Uterine smooth muscle cell (primary cell): ENCODE measurements around the gene TRIM65. TPM values are rescaled to one million over a fixed set of nuclear protein-coding genes. Genes with fewer than 3 reads are reported as not detected.

Source experiments
- total RNA-seq: library from RNA; depleted of rRNA; stranded (reverse); fragments of >200 nt; gene quantifications from 2 replicates; pipeline ENCODE4 v1.2.3, GENCODE V29; 2014

The TRIM65 gene, protein sequence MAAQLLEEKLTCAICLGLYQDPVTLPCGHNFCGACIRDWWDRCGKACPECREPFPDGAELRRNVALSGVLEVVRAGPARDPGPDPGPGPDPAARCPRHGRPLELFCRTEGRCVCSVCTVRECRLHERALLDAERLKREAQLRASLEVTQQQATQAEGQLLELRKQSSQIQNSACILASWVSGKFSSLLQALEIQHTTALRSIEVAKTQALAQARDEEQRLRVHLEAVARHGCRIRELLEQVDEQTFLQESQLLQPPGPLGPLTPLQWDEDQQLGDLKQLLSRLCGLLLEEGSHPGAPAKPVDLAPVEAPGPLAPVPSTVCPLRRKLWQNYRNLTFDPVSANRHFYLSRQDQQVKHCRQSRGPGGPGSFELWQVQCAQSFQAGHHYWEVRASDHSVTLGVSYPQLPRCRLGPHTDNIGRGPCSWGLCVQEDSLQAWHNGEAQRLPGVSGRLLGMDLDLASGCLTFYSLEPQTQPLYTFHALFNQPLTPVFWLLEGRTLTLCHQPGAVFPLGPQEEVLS
- 23.2 and 23.8 TPM in 2 replicates for total RNA-seq

DNA sequence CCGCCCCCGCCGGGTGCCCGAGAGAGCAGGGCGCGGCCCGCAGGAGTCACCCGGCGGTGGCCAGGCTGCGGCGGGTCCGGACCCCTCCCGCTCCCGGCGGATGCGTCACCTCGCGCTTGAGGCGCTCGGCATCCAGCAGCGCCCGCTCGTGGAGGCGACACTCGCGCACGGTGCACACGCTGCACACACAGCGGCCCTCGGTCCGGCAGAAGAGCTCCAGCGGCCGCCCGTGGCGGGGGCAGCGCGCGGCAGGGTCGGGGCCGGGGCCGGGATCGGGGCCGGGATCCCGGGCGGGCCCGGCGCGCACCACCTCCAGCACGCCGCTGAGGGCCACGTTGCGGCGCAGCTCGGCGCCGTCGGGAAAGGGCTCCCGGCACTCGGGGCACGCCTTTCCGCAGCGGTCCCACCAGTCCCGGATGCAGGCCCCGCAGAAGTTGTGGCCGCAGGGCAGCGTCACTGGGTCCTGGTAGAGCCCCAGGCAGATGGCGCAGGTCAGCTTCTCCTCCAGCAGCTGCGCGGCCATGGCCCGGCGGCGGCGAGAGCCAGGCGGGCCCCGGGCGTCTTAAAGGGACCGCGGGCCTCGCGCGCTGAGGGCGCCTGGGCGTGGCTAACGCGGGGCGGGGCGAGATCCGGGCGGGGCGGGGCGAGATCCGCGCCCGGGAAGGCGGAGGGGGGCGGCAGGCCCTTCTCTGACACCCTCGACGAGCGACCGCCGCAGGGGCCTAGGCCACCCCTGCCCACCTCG, at the start of gene TRIM65:
TSS of gene TRIM65 (minus strand) at position 537 of the 745 bp plus-strand sequence. CDS start at position 523, 14 bp downstream.

GRCh38 chr17:75940727-75941441, 44.1 kb upstream of the TRIM65 start, which contains the start of gene FBF1:
FBF1 (minus strand) TSS chr17:75941042; CDS start chr17:75938149, 2,893 bp downstream.

GRCh38 chr17:75904749-75905521, 8.2 kb upstream of the TRIM65 start, which contains the start of gene MRPL38:
MRPL38 (minus strand) TSS chr17:75904884; CDS start chr17:75904875, 9 bp downstream.

DNA sequence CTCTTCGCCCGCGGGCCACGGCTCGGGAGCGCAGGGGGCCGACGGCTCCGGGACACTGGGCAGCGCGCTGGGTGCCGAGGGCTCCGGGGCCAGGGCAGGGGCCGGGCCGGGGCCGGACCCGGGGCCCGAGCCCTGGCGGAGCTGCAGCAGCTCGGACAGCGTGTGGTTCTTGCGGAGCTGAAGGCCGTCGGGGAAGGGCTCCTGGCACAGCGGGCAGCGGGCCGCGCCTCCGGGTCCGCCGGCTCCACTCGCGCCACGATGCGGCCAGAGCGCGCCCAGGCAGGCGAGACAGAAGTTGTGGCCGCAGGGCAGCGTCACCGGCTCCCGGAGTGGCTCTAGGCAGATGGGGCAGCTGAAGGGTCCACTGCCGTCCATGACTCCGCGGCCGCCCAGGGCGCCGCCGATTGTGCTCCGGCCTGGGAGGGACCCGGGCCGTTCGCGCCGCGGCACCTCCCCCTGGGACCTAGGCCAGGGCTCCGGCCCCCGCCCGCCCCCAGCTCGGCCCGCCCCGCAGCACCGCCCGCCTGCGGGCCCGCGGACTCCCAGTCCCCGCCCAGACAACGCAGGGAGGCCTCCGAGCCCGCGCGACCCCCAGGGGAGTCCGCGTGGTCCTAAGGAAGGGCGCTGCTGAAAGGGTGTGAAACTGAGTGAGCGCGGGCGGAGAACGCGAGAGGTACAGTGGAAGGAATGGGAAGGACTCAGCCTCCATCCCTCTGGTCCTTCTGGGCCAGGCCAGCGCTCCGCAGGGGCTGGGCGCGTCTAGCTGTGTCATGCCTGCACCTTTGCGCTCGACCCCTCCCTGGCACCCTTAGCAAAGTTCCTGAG, 18.4 kb downstream of the TRIM65 start, which contains the start of gene TRIM47:
TSS of gene TRIM47 (minus strand) at position 408 of the 825 bp plus-strand sequence. CDS start at position 375, 33 bp downstream.

GRCh38 chr17:75855310-75856061, 41.3 kb downstream of the TRIM65 start, which contains the start of gene WBP2:
WBP2 (minus strand) TSS chr17:75855335; CDS start chr17:75855297, 38 bp downstream.

DNA sequence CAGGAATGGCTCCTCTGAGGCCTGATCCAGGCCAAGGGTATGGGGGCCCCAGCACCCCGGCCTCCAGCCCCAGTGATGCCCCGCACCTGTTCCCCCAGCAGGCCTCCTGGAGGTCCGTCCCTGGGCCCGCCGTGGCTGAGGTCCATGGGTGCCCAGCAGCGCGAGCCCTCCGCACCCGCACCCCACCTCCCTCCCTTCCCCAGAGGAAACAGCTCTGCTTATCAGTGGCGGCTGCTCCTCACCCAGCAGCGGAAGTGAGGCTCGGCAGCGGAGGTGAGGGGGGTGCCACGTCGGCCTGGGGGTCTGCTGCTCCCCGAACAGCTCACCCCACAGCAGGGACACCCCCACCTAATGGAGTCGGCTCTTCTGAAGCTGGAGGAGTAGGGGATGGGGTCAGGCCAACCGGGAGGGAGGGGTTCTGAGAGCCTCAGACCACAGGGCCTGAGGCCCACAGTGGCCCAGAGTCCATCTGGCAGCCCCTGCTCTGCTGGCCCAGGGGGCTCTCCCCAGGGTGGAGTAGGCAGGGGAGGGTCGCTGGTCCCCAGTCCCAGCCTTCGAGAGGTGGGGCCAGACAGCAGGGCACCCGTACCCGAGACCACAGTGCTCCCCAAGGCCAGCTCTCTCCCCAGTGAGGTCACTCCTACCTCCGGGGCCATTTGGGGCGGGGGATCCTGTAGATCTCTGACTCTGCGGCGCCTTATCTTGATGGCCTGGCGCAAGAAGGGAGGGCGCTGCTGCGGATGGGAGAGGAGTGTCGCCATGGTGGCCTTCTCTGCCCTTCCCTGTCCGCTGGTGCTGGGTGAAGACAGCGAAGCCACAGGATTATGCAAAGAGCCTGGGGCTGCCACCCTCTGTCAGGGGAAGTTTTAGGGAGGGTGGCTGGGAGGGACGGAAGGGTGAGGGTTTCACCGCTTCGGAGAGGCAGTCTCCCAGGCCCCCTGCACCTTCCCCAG, 52.9 kb downstream of the TRIM65 start, which contains the start of gene UNC13D:
TSS of gene UNC13D (minus strand) at position 828 of the 953 bp plus-strand sequence. CDS start at position 761, 67 bp downstream.

Other genes starting within 250 kb of the TRIM65 start
- gene RECQL5, start 229.8 kb downstream of the TRIM65 start, total RNA-seq = 19.1 and 23.4 TPM in 2 replicates
- 56.0 and 84.6 TPM in 2 replicates for gene SAP30BP, start 229.6 kb downstream of the TRIM65 start, total RNA-seq
- gene ITGB4, start 175.5 kb downstream of the TRIM65 start, total RNA-seq = under 0.01 and 0.62 TPM in 2 replicates
- 39.5 and 41.5 TPM in 2 replicates for gene GALK1, start 131.8 kb downstream of the TRIM65 start, total RNA-seq
- gene UNK, start 112.1 kb downstream of the TRIM65 start, total RNA-seq = 17.1 and 19.6 TPM in 2 replicates
- gene UNC13D, start 52.5 kb downstream of the TRIM65 start, total RNA-seq = 1.00 and 1.2 TPM in 2 replicates
- 20.4 and 26.5 TPM in 2 replicates for gene WBP2, start 41.6 kb downstream of the TRIM65 start, total RNA-seq
- gene TRIM47, start 18.4 kb downstream of the TRIM65 start, total RNA-seq = 3.2 and 4.5 TPM in 2 replicates
- gene MRPL38, start 7.9 kb upstream of the TRIM65 start, total RNA-seq = 31.6 and 33.8 TPM in 2 replicates
- gene FBF1, start 44.1 kb upstream of the TRIM65 start, total RNA-seq = 15.2 and 19.8 TPM in 2 replicates
- 55.0 and 63.2 TPM in 2 replicates for gene ACOX1, start 82.2 kb upstream of the TRIM65 start, total RNA-seq
- gene TEN1, start 82.3 kb upstream of the TRIM65 start, total RNA-seq = 16.5 and 18.2 TPM in 2 replicates
- 2.9 and 3.2 TPM in 2 replicates for gene CDK3, start 103.9 kb upstream of the TRIM65 start, total RNA-seq
- gene EVPL, start 130.4 kb upstream of the TRIM65 start, total RNA-seq = 0.12 and 0.22 TPM in 2 replicates
- gene SRP68, start 175.6 kb upstream of the TRIM65 start, total RNA-seq = 43.7 and 46.9 TPM in 2 replicates
- gene GALR2, start 177.8 kb upstream of the TRIM65 start, total RNA-seq = not detected in 2 replicates
- gene ZACN, start 182.2 kb upstream of the TRIM65 start, total RNA-seq = 0.12 TPM in 1 of 2 replicates, not detected in the other
- 79.9 and 89.2 TPM in 2 replicates for gene EXOC7, start 206.8 kb upstream of the TRIM65 start, total RNA-seq
- under 0.01 TPM in 2 replicates for gene FOXJ1, start 244.3 kb upstream of the TRIM65 start, total RNA-seq